ENCODE results near the gene ABHD12B. TPM values are rescaled to one million over a fixed set of nuclear protein-coding genes. Genes with fewer than 3 reads are reported as not detected.

Gene ABHD12B
- total RNA-seq, 4 donors from 2014 or later = 0.32 to 7.9 (median 2.5) TPM; not detected in 1

DNA sequence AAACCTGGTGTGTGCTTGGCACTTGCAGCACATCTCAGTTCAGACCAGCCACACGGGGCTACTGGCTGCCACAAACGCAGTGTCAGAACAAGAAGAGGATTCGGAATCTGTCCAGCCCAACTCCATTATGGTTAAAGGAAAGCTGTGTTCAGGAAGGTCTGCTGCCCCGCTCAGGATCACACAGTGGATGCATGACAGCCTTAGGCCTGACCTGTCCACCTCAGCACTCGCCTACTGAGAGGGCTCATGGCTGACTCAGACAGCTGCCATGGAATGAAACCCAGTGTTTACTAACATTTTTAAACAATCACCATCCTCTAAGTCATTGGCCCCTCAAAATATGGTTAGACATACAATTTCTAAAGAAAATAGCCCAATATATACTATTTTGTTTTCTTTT lies 35.3 kb upstream of the ABHD12B start:
- in situ Hi-C loops (cut with MboI; ENCODE audit: low pct_ligation_motif_present in 1 of 4, low pct_unique_long_range_greater_than_20kb in 1 of 4, low sequenced_read_pairs in 3 of 4) = no loop called here

DNA sequence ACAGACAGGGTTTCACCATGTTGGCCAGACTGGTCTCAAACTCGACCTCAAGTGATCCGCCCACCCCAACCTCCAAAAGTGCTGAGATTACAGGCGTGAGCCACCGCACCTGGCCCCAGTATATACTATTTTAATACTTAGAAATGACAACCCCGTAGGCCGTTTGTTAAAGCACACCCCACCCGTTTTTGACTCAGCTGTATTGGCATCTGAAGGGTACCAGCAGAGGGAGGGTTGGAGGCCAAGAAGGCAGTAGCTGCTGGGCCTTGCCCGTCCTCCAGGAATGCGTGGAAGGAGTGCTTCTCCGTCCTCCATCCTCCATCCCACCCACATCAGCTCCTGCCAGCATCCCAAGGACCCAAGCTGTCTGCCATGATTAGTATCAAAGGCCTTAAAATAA lies 34.6 kb upstream of the ABHD12B start:
- Histone ChIP-seq H3K4me3 (no peak overlapping the region), H3K4me1 (peaks cover 0 to 6% (median 2%) of the 10 kb centered on the region in 4 donors), H3K27me3 (no peaks in the 10 kb centered on the region), H3K36me3 (no peaks in the 10 kb centered on the region), H3K9me3 (no peaks in the 10 kb centered on the region), H3K27ac (no peak overlapping the region)
- no peak for DNase-seq
- in situ Hi-C loops (cut with MboI; ENCODE audit: low pct_ligation_motif_present in 1 of 4, low pct_unique_long_range_greater_than_20kb in 1 of 4, low sequenced_read_pairs in 3 of 4) (no loop called here), intact Hi-C loops (cut with DNase I; ENCODE audit: low total_unique reads) (no loop called here)
- 86 to 88% methylated on average over 3 to 10 of the region's 10 CpGs for WGBS, 2 donors (ENCODE audit: low coverage in 1 of 2)
- no peak for TF ChIP-seq POLR2AphosphoS5 (IDR thresholded peaks at IDR 0.05)
- TF ChIP-seq CTCF (IDR thresholded peaks at IDR 0.05) = no peak
- no peak for TF ChIP-seq EP300 (IDR thresholded peaks at IDR 0.05; ENCODE audit: low read depth)
- no peak for TF ChIP-seq POLR2A (IDR thresholded peaks at IDR 0.05)

More for the DNA sequence above, 35.3 kb upstream of the ABHD12B start:
- H3K4me3 ChIP-seq = no peak overlapping the region
- no peak for TF ChIP-seq POLR2A (IDR thresholded peaks at IDR 0.05)
- TF ChIP-seq POLR2AphosphoS5 (IDR thresholded peaks at IDR 0.05) = no peak
- no peak for TF ChIP-seq EP300 (IDR thresholded peaks at IDR 0.05; ENCODE audit: low read depth)
- TF ChIP-seq CTCF (IDR thresholded peaks at IDR 0.05) = no peak
- no peaks in the 10 kb centered on the region for H3K27me3 ChIP-seq
- peaks cover 0 to 13% (median 8%) of the 10 kb centered on the region in 4 donors for H3K4me1 ChIP-seq
- H3K27ac ChIP-seq = no peak overlapping the region
- intact Hi-C loops (cut with DNase I; ENCODE audit: low total_unique reads) = no loop called here
- no peaks in the 10 kb centered on the region for H3K9me3 ChIP-seq
- no peaks in the 10 kb centered on the region for H3K36me3 ChIP-seq
- DNase-seq = no peak
- WGBS, 2 donors (ENCODE audit: low coverage in 1 of 2) = 92% methylated on average over 5 of the region's 5 CpGs; no CpG with 5 or more reads in 1 of the 2 donors

DNA sequence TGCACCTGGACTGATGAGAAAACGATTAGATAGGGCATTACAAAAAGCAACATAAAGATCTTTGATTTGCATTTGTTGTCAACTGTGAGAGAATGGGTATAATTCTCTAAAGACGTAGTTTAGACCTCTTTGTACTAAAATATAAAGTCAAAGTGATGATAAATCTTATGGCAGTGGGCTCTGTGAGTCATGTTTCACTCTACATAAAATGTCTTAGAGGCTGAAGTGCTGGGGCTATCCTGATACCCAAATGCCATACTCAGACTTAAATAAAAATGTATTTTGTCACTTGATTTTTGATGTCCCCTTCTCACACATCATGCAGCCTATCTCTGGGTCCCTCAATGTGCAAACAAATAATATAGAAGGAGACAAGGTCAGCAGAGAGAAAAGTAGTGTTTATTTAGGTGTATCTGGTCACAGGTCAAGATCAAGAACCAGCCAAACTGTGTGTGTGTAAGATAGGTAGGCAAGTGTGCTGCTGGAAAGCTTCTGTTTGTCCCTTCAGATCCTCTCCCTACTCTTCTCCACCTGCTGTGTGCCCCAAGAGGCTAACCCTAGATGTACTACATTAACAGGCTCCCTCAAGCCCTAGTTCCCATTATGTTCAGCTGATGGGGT lies 33.9 kb upstream of the ABHD12B start:
- Histone ChIP-seq H3K27me3 (no peaks in the 10 kb centered on the region), H3K36me3 (no peaks in the 10 kb centered on the region), H3K4me1 (peaks cover 0 to 5% (median under 1%) of the 10 kb centered on the region in 4 donors), H3K27ac (no peak overlapping the region), H3K9me3 (no peaks in the 10 kb centered on the region), H3K4me3 (no peak overlapping the region)
- intact Hi-C loops (cut with DNase I; ENCODE audit: low total_unique reads) (no loop called here), in situ Hi-C loops (cut with MboI; ENCODE audit: low pct_ligation_motif_present in 1 of 4, low pct_unique_long_range_greater_than_20kb in 1 of 4, low sequenced_read_pairs in 3 of 4) (no loop called here)
- TF ChIP-seq POLR2A (IDR thresholded peaks at IDR 0.05) (no peak), CTCF (IDR thresholded peaks at IDR 0.05) (no peak), POLR2AphosphoS5 (IDR thresholded peaks at IDR 0.05) (no peak), EP300 (IDR thresholded peaks at IDR 0.05; ENCODE audit: low read depth) (no peak)
- DNase-seq = no peak
- WGBS, 2 donors (ENCODE audit: low coverage in 1 of 2) = 85 to 95% methylated on average over 2 of the region's 2 CpGs

DNA sequence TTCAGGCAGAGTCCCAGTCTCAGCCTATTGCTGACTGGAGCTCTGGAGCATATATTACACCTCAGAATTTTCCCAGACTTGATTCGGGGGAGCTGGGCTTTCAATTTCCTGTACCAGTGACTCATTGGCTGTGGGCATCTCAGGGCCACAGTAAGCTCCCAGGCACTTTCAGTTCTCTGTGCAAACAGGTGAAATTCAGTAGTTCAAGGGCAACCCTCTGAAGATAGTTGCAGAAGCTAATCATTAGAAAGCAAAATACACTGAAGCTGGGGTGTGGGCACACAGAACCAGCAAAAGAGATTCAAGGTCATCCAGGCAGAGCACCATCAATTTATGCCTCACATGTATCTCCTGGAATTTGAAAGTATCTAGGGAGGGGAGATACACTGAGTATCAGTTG lies 32.8 kb upstream of the ABHD12B start:
- Histone ChIP-seq H3K4me3 (no peak overlapping the region), H3K9me3 (no peaks in the 10 kb centered on the region), H3K36me3 (no peaks in the 10 kb centered on the region), H3K27me3 (no peaks in the 10 kb centered on the region), H3K4me1 (no peaks in the 10 kb centered on the region), H3K27ac (no peak overlapping the region)
- 62% methylated on average over 1 of the region's 1 CpG; no CpG with 5 or more reads in 1 of the 2 donors for WGBS, 2 donors (ENCODE audit: low coverage in 1 of 2)
- no peak for DNase-seq
- intact Hi-C loops (cut with DNase I; ENCODE audit: low total_unique reads) = no loop called here
- TF ChIP-seq EP300 (IDR thresholded peaks at IDR 0.05; ENCODE audit: low read depth) = no peak
- no peak for TF ChIP-seq POLR2AphosphoS5 (IDR thresholded peaks at IDR 0.05)
- no peak for TF ChIP-seq CTCF (IDR thresholded peaks at IDR 0.05)
- TF ChIP-seq POLR2A (IDR thresholded peaks at IDR 0.05) = no peak
- in situ Hi-C loops (cut with MboI; ENCODE audit: low pct_ligation_motif_present in 1 of 4, low pct_unique_long_range_greater_than_20kb in 1 of 4, low sequenced_read_pairs in 3 of 4) = no loop called here
